DND-41 (cell line): ENCODE results near the gene TMEM42.

Source experiments
- ATAC-seq: fragments of 200-7000 bp; cut with Tn5 transposase; 3 replicates; pipeline ENCODE4 v1.9.1; 2021; ENCODE audit warnings: low read depth; ENCODE audit not compliant: insufficient read depth
- DNase-seq: peaks from one replicate; pipeline ENCODE4 v3.0.0-alpha.2; 2020
- H2AFZ ChIP-seq: 2 replicates; pipeline ENCODE4 v1.6.0; 2012; ENCODE audit warnings: low read depth, low read length
- H3K27ac ChIP-seq: 2 replicates; pipeline ENCODE4 v1.5.1; 2012; ENCODE audit warnings: low read length, inconsistent platforms
- H3K27me3 ChIP-seq: fragments of 200-600 bp; sonication (generic); 2 replicates; pipeline ENCODE4 v1.6.0; 2012; ENCODE audit warnings: low read length, mild to moderate bottlenecking, inconsistent platforms; ENCODE audit not compliant: insufficient read depth, poor library complexity
- H3K36me3 ChIP-seq: 2 replicates; pipeline ENCODE4 v1.5.1; 2012; ENCODE audit warnings: low read length, inconsistent platforms; ENCODE audit not compliant: insufficient read depth
- H3K4me1 ChIP-seq: 2 replicates; pipeline ENCODE4 v1.5.1; 2012; ENCODE audit warnings: mild to moderate bottlenecking, low read length; ENCODE audit not compliant: insufficient read depth
- H3K4me2 ChIP-seq: 2 replicates; pipeline ENCODE4 v1.6.0; 2012; ENCODE audit warnings: mild to moderate bottlenecking, moderate library complexity, low read length, inconsistent platforms; ENCODE audit not compliant: insufficient read depth
- H3K4me3 ChIP-seq, 2 experiments: fragments of 200-600 bp in 1 of 2; shearing (Covaris generic) in 1 of 2; 2 replicates each; pipeline ENCODE4 v1.5.1; 2012 to 2016; ENCODE audit warnings: inconsistent platforms in 2 of 2, low read length in 2 of 2, mild to moderate bottlenecking in 2 of 2, low read depth in 1 of 2, moderate library complexity in 1 of 2
- H3K79me2 ChIP-seq: 2 replicates; pipeline ENCODE4 v1.6.0; 2012; ENCODE audit warnings: low read length, inconsistent platforms; ENCODE audit not compliant: insufficient read depth
- H3K9ac ChIP-seq: 2 replicates; pipeline ENCODE4 v1.6.0; 2012; ENCODE audit warnings: low read depth, mild to moderate bottlenecking, inconsistent platforms, low read length, moderate library complexity
- H3K9me3 ChIP-seq: 2 replicates; pipeline ENCODE4 v1.5.1; 2012; ENCODE audit warnings: low read length, moderate library complexity, mild to moderate bottlenecking, inconsistent platforms; ENCODE audit not compliant: insufficient read depth, severe bottlenecking
- H4K20me1 ChIP-seq: 2 replicates; pipeline ENCODE4 v1.6.0; 2012; ENCODE audit warnings: low read length; ENCODE audit not compliant: insufficient read depth
- EZH2 ChIP-seq: IDR thresholded peaks from 3 replicates; pipeline ENCODE4 v1.6.1; 2012; ENCODE audit warnings: borderline replicate concordance, low read depth, mild to moderate bottlenecking, moderate library complexity, low read length, inconsistent platforms; ENCODE audit not compliant: severe bottlenecking
- TF ChIP-seq, protein P1 (sequence below): IDR thresholded peaks from 2 replicates; pipeline ENCODE4 v1.5.1; 2012; ENCODE audit warnings: borderline replicate concordance, low read length, moderate library complexity, mild to moderate bottlenecking; ENCODE audit not compliant: poor library complexity, severe bottlenecking; ENCODE audit errors: extremely low read depth

TMEM42 gene

DNA sequence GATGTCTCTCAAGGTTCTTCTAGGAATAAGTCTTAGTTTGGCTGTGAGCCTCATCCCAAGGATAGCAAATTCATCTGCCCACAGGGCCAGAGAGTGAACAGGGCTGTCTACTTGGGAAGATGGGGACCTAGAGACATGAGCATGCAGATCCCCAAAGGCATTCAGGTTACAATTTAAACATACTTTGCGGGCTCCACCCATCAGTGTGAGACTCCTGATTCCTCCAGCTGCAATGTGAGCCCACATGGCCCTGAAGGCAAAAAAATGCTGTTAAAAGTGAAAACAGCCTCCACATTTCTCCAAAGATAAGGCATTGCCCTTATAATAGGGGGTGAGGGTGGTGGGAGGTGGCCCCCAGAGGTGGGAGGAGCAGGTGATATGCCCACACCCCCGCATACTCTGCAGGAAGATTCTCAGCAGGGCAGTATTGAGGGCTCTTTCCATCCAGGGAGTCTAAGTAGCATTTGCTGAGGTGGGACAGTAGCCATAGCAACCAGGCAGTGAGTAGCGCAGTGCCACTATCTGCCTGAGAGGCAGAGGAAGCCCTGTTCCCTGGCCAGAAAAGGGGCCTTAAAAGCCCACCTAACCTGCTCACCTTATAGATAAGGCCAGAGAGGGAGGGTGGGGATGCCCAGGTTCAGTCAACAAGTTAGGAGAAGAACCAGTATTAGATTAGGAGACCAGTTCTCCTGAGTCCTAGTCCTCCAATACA is 43.9 kb downstream of the TMEM42 start:
- DNase-seq (no peak), ATAC-seq (no peak; the same call in 2 of the 3 replicates)
- Histone ChIP-seq H3K4me2 (no peak overlapping the region), H3K4me1 (no peaks in the 10 kb centered on the region), H3K27ac (no peak overlapping the region), H3K27me3 (no peaks in the 10 kb centered on the region), H3K4me3 (no peak overlapping the region), H3K9me3 (no peaks in the 10 kb centered on the region), H2AFZ (no peak overlapping the region), H4K20me1 (no peaks in the 10 kb centered on the region), H3K9ac (no peak overlapping the region), H3K36me3 (no peaks in the 10 kb centered on the region), H3K79me2 (no peaks in the 10 kb centered on the region)
- TF ChIP-seq, protein P1, sequence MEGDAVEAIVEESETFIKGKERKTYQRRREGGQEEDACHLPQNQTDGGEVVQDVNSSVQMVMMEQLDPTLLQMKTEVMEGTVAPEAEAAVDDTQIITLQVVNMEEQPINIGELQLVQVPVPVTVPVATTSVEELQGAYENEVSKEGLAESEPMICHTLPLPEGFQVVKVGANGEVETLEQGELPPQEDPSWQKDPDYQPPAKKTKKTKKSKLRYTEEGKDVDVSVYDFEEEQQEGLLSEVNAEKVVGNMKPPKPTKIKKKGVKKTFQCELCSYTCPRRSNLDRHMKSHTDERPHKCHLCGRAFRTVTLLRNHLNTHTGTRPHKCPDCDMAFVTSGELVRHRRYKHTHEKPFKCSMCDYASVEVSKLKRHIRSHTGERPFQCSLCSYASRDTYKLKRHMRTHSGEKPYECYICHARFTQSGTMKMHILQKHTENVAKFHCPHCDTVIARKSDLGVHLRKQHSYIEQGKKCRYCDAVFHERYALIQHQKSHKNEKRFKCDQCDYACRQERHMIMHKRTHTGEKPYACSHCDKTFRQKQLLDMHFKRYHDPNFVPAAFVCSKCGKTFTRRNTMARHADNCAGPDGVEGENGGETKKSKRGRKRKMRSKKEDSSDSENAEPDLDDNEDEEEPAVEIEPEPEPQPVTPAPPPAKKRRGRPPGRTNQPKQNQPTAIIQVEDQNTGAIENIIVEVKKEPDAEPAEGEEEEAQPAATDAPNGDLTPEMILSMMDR = no peak
- TF ChIP-seq EZH2 = no peak

DNA sequence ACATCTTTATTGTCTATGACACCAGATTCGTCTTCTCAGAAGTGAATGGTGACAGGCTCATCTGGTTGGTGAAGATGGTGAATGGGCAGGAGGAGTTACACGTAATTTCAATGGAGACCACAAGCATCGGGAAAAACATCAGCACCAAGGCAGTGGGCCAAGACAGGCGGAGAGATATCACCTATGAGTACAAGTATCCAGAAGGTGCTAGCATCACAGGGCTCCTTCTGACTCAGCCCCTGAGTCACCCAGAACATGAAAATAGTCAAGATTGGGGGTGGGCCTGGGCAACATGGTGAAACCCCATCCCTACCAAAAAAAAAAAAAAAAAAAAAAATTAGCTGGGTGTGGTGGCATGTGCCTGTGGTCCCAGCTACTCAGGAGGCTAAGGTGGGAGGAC is 45.3 kb downstream of the TMEM42 start:
- Histone ChIP-seq H3K4me1 (no peaks in the 10 kb centered on the region), H3K4me3 (no peak overlapping the region), H3K27me3 (no peaks in the 10 kb centered on the region), H3K79me2 (no peaks in the 10 kb centered on the region), H3K9me3 (no peaks in the 10 kb centered on the region), H4K20me1 (no peaks in the 10 kb centered on the region), H3K4me2 (no peak overlapping the region), H3K27ac (no peak overlapping the region), H3K9ac (no peak overlapping the region), H2AFZ (no peak overlapping the region), H3K36me3 (no peaks in the 10 kb centered on the region)
- DNase-seq (no peak), ATAC-seq (no peak)
- TF ChIP-seq EZH2 = no peak
- TF ChIP-seq, protein P1 = no peak

DNA sequence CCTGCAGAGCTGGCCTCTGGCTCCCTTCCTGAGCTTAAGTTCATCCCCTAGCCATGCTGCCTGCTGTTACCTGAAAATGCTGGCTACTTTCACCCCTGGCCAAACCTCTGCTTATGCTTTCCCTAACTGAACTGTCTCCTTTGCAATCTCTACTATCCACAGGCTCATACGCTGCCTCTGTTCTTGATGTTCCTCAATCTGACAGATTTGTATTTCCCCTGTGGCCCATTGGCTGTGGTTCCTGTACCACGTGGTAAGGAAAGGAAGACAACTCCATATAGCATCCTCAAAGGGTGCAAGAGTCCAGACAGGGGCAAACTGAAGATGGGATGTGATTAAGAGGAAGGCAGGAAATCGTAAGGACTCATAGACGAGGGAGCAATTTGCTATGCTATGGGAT is 45.9 kb downstream of the TMEM42 start:
- no peak overlapping the region for H2AFZ ChIP-seq
- no peaks in the 10 kb centered on the region for H3K9me3 ChIP-seq
- H3K9ac ChIP-seq = no peak overlapping the region
- no peaks in the 10 kb centered on the region for H4K20me1 ChIP-seq
- no peaks in the 10 kb centered on the region for H3K4me1 ChIP-seq
- no peak overlapping the region for H3K4me2 ChIP-seq
- no peak overlapping the region for H3K4me3 ChIP-seq
- DNase-seq = no peak
- no peaks in the 10 kb centered on the region for H3K27me3 ChIP-seq
- no peaks in the 10 kb centered on the region for H3K79me2 ChIP-seq
- TF ChIP-seq, protein P1 = no peak
- TF ChIP-seq EZH2 = no peak
- H3K27ac ChIP-seq = no peak overlapping the region
- ATAC-seq = no peak
- H3K36me3 ChIP-seq = no peaks in the 10 kb centered on the region
